ENCODE measurements around the gene MTHFD1L. TPM values are rescaled to one million over a fixed set of nuclear protein-coding genes. Genes with fewer than 3 reads are reported as not detected.

MTHFD1L gene
- total and polyA plus RNA-seq, 2 of the 8 experiments (the other 6 are each of a cell fraction or from before 2014, with no cell fraction given), result 29.2 to 105 TPM

DNA sequence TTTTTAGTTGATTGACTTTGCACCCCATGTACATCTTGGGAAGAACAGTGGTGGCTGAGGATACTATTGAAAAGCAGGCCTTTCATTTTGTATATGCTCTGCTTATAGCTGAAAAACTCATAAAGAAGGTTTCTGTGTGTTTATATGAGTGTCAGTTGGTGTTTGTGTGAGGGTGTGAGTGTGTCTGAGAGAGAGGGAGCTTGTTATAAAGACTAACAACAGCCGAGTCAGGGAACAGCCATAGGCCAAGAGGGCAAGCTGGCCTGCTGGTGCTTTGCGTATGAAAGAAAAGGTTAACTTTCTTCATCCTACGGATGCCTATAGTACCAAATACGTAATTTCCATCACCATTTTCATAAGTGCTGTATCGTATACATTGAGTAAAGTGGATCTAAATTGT, 88.3 kb downstream of the MTHFD1L start:
- Histone ChIP-seq H2AFZ (ENCODE audit: low read length) (no peak overlapping the region), H4K20me1 (replicated peaks in 1 of 2; ENCODE audit: control insufficient read depth in 1 of 2, insufficient read depth in 2 of 2, low read length in 2 of 2) (no peaks in the 10 kb centered on the region), H3K56ac (replicated peaks; ENCODE audit: insufficient read length, low read depth, low read length) (no peak overlapping the region), H3K4ac (replicated peaks; ENCODE audit: insufficient read length, low read depth, low read length) (no peak overlapping the region), H3K79me1 (ENCODE audit: low read depth, low read length) (no peaks in the 10 kb centered on the region), H3K4me3 (ENCODE audit: extremely low read depth in 1 of 4, insufficient read depth in 2 of 4, low read depth in 3 of 4, low read length in 4 of 4) (no peak overlapping the region), H3K14ac (ENCODE audit: insufficient read length) (no peak overlapping the region), H4K8ac (ENCODE audit: extremely low read depth, insufficient read depth, low read length) (no peak overlapping the region), H3K18ac (ENCODE audit: extremely low read depth, low read length) (no peak overlapping the region), H3K36me3 (ENCODE audit: control insufficient read depth in 2 of 4, insufficient read depth in 4 of 4, low read length in 3 of 4) (peaks cover 3 to 41% (median 20%) of the 10 kb centered on the region in 4 experiments; a peak in 7 of 8 replicates), H4K91ac (replicated peaks; ENCODE audit: insufficient read length, low read length) (no peak overlapping the region), H3K23me2 (ENCODE audit: low read depth, low read length) (no peaks in the 10 kb centered on the region), H2AK5ac (ENCODE audit: low read depth, low read length) (no peak overlapping the region), H3K27ac (ENCODE audit: low read depth, low read length) (no peak overlapping the region), H2BK5ac (ENCODE audit: low read depth, low read length) (no peak overlapping the region), H3K27me3 (replicated peaks in 1 of 4; ENCODE audit: control insufficient read depth in 3 of 4, extremely low read depth in 1 of 4, insufficient read depth in 3 of 4, low read length in 3 of 4) (no peaks in the 10 kb centered on the region), H3K4me2 (ENCODE audit: insufficient read depth in 1 of 2, low read depth in 2 of 2, low read length in 2 of 2) (no peak overlapping the region), H3K9me3 (ENCODE audit: insufficient read depth in 2 of 2, low read depth in 1 of 2, low read length in 1 of 2) (no peaks in the 10 kb centered on the region), H2BK15ac (ENCODE audit: low read length) (no peak overlapping the region), H3K9ac (replicated peaks in 1 of 4; ENCODE audit: extremely low read depth in 1 of 4, low read depth in 3 of 4, low read length in 3 of 4) (no peak overlapping the region), H4K5ac (ENCODE audit: insufficient read length, low read depth, low read length) (no peak overlapping the region), H2BK20ac (ENCODE audit: low read length) (no peak overlapping the region), H3K4me1 (replicated peaks in 1 of 4; ENCODE audit: control insufficient read depth in 3 of 4, insufficient read depth in 4 of 4, low read length in 3 of 4) (no peaks in the 10 kb centered on the region), H2BK12ac (ENCODE audit: low read depth, low read length) (no peak overlapping the region), H3K23ac (ENCODE audit: insufficient read length) (no peak overlapping the region), H3K79me2 (ENCODE audit: control insufficient read depth in 1 of 2, insufficient read depth in 2 of 2, low read length in 2 of 2) (no peaks in the 10 kb centered on the region), H2BK120ac (replicated peaks; ENCODE audit: low read depth, low read length) (no peak overlapping the region)
- FAIRE-seq (no peak), DNase-seq (ENCODE audit: low read depth in 1 of 2, low spot score in 2 of 2) (no peak)
- CTCF ChIA-PET (ENCODE audit: partially characterized antibody), result no interaction called here
- TF ChIP-seq RXRA (IDR thresholded peaks at IDR 0.05; ENCODE audit: insufficient read depth, low read depth, low read length), result no peak
- TF ChIP-seq RFX5 (IDR thresholded peaks at IDR 0.05; ENCODE audit: borderline replicate concordance, low read depth, low read length), result no peak
- 96% methylated on average over 5 of the region's 5 CpGs; no CpG with 5 or more reads in 1 of the 2 experiments for WGBS, 2 experiments (ENCODE audit: extremely low coverage in 1 of 2, insufficient coverage in 1 of 2, insufficient read length in 1 of 2, insufficient replicate concordance in 2 of 2, low coverage in 1 of 2, low lambda C conversion rate in 2 of 2, missing lambda C conversion rate in 1 of 2)
- POLR2A ChIA-PET (ENCODE audit: partially characterized antibody), result interaction anchor here (1.0 to 1.4 kb wide), 3 partner anchors 10 to 15 kb away, joined by 3 to 5 read pairs (median 4); no protein-coding TSS in a partner anchor

Measured in H1 (cell line).